ENCODE results near the gene CLEC2B.

Gene CLEC2B

GRCh38 chr12:9868311-9868801 lies 798 bp downstream of the CLEC2B start:
- DNase-seq: no peak

- no peak for DNase-seq
These were observed 1.6 kb downstream of the CLEC2B start for GRCh38 chr12:9867531-9867930.

GRCh38 chr12:9866860-9867269 lies 2.3 kb downstream of the CLEC2B start:
- DNase-seq: no peak

- no peak for DNase-seq
These were observed 4.1 kb downstream of the CLEC2B start for GRCh38 chr12:9864913-9865675.

DNA sequence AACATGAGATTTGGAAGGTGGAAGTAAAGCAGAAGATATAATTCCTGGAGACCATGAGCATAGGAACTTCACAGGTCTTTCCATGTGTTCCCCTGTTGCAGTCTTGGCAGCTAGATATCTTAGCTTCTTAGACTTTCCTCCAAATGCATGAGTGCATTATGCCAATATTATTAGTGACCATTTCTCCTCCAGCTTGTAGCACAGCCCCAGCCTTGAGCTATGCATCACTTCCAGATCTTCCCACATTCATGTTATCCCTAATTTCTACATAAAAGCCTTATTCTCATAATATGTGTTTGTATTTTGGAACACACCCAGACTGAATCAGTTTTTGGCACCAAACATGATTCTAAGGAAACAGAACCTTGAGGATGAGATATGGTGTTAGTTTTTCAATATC lies 11.0 kb downstream of the CLEC2B start:
- DNase-seq: no peak

GRCh38 chr12:9856894-9857293 lies 12.3 kb downstream of the CLEC2B start:
- DNase-seq: no peak

DNA sequence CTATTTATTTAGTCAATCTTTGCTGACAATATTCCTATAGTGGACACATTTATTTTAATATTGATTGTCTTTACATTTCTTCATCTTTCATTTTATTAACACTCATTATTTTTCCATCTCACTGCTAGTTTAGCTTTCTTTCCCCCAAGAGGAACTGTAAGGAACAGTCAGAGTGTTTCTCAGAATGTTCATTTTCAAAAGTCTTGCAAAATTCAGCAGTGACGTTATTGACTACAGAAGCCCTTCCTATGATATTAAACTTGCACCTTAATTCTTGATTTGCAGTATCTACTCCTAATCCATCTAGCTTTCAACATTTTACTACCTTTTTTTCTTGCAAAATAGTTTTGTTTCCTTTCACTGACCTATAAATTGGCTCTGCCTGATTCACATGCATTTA lies 13.0 kb downstream of the CLEC2B start:
- no peak for DNase-seq

DNA sequence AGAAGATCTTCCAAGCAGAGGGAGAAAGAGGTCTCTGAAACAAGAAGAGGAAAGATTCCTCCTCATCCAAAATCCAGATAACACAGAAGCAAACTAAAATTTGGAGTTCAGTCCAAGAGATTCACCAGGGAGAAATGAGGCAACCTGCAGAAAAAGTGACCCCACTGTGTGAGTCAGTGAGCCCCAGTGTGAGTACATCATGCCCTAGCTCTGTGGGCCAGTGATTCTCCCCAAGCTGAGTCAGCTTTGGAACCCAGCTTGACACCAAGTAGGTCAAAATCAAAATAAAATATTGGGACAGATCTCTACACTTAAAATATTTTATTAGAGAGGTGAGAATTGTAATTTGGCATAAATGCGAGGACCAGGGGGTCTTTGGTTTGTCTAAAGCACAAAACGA lies 17.2 kb downstream of the CLEC2B start:
- DNase-seq: no peak

- DNase-seq: no peak
These were observed 18.1 kb downstream of the CLEC2B start for GRCh38 chr12:9851050-9851449.

GRCh38 chr12:9848899-9849298 lies 20.3 kb downstream of the CLEC2B start:
- DNase-seq: no peak

DNA sequence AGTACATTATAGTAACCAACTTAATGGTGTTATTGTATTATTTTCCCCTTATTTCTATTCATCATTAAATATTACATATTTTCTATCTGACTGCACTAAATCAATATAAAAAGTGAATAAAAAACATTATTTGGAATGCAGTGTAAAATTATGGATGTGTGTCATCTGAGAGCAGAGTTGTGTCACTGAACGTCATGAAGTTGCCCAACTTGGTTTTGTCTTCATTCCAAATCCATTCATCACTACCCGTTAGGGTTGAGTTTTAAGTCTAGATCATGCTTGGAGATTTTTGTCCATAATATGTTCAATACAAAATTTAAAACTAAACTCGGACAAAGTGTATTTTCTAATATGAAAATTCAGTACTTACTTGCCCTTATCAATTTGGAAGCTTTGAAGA lies 25.7 kb downstream of the CLEC2B start:
- DNase-seq: no peak

DNA sequence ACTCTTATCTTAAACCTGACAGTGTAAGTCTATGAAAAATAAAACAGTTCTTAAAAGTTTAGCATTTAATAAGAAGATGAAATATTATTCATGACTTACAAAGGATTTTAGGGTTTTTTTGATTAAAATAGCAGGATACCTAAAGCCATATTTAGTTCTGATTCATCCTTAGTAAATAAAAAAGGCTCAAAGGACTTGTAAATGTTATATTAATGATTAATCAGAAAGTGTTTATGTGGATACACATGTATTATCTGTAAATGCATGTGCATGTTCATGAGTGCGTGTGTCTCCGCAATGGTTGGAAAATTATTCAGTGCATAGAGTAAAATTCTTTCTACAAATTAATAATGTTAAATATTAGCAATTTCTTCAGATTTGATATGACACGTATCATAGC lies 37.4 kb downstream of the CLEC2B start:
- no peak for DNase-seq

DNA sequence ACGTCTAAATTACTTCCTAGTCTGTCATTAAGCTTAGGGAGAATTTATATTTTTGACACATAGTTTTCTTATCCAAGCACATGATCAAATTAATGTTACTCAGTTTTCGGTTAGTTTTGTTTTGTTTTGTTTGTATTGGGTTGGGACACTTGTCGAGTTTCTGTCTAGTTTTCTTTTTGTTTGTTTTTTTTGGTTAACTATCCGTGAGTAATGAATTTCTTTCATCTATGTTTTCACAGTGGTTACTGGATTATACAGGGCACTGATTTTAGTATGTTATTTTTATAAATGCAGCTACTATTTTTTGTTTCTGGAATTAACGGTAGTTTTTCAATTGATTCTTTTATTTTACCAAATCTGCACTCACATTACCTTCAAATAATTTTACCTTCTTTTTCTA lies 39.2 kb downstream of the CLEC2B start:
- DNase-seq: no peak

GRCh38 chr12:9829483-9829882 lies 39.7 kb downstream of the CLEC2B start:
- no peak for DNase-seq

- no peak for DNase-seq
These were observed 41.8 kb downstream of the CLEC2B start, which contains the start of gene KLRF1 for GRCh38 chr12:9827209-9827888. KLRF1 (plus strand) TSS chr12:9827481; CDS start chr12:9827545, 64 bp downstream.

DNA sequence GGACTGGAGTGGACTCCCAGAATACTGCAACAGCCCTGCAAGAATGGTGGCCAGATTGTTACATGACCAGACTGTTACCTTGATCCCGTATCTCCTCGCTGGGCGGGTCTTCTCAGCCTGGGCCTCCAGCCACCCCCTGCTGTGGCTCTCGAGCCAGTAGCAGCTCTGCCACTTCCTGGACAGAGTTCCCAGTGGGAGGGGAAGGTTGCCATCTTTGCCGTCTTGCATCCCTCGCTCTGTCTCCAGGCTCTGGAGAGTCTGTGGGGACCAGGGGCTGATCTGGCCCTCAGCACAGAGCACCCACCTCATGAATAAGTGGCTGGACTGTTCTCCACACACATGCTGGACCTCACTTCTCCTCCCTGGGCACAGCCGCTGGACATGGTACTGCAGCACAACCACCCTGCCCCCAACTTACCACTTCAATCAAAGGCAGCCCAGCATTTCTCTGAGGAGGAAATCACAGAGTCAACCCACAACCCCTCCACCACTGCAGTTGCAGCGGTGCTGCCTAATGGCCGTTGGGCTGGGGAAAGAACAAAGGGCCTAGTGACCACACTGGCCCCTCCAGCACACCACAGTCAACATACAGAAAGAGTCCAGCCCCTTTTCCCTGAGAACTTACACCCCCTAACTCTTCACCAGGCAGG lies 48.7 kb downstream of the CLEC2B start:
- DNase-seq: no peak

- peak; percentile 96 for DNase-seq
These were observed 55.0 kb downstream of the CLEC2B start for GRCh38 chr12:9813821-9814798.

DNA sequence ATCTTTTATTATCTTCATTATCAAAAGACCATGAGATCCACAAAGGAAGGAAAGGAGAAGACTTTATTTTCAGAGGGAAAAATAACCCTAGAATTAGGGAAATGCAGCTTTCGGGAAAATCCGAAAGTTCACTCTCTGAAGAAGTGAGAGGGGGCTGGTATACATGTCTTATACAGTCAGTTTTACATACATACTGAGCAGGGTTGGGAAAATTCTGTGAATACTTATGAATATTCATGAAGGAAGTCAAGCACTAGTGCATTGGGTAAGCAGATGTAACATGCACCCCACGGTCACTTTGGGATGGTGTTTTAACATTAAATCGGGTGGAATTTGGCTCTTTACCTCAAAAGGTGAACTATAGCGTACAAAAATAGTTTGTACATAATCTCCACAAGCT lies 57.5 kb downstream of the CLEC2B start:
- no peak for DNase-seq

GRCh38 chr12:9810671-9811070 lies 58.5 kb downstream of the CLEC2B start:
- no peak for DNase-seq

GRCh38 chr12:9809866-9810265 lies 59.3 kb downstream of the CLEC2B start:
- no peak for DNase-seq

DNA sequence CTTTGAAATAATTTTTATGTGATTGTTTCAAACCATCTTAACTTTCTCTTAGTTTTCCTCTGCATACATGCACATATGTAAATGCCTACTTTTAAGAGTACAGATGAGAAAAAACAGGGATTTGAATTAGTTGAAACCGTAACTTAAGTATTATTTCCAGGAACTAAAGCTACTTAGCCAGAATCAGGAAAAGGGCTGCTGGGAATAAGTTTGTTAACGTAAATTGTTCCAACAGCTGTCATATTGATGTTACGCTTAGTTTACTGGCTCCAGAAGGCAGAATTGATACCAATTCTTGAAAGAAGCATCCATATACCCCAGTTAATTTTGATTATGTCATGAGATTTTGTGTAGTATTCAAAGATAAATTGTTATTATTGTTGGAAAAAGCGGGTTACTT lies 59.8 kb downstream of the CLEC2B start:
- DNase-seq: no peak

- no peak for DNase-seq
These were observed 60.6 kb downstream of the CLEC2B start for GRCh38 chr12:9808504-9808903.

DNA sequence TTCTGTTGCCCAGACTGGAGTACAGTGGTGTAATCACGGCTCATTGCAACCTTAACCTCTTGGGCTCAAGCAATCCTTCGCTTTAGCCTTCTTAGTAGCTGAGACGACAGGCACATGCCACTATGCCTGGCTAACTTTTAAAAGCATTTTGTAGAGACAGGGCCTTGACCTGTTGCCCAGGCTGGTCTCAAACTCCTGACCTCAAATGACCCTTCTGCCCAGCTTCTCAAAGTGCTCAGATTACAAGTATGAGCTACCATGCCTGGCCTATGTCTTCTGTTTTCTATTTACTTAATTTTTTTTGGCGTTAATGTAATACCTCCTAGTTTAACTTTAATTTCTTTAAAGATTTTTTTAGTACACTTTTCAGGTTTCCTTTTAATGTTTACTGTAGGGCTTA lies 62.4 kb downstream of the CLEC2B start:
- no peak for DNase-seq
